H9 (cell line): ENCODE data around the gene LRP8. TPM values are rescaled to one million over a fixed set of nuclear protein-coding genes. Genes with fewer than 3 reads are reported as not detected.

ENCODE experiments used
- DNase-seq: peaks from one replicate; pipeline ENCODE4 v3.0.0-alpha.2; 2017
- H2AFZ ChIP-seq: one replicate; pipeline ENCODE4 v1.6.1; 2013; ENCODE audit warnings: mild to moderate bottlenecking, low read length, control low read depth, moderate library complexity
- H2AK5ac ChIP-seq: 2 replicates; pipeline ENCODE4 v1.6.1; 2013; ENCODE audit warnings: low read length, control low read depth, mixed read lengths; ENCODE audit not compliant: insufficient read length
- H2BK120ac ChIP-seq: one replicate; pipeline ENCODE4 v1.6.1; 2013; ENCODE audit warnings: low read depth, mild to moderate bottlenecking, low read length, control low read depth, inconsistent platforms; ENCODE audit not compliant: poor library complexity, severe bottlenecking
- H2BK12ac ChIP-seq: 2 replicates; pipeline ENCODE4 v1.6.1; 2013; ENCODE audit warnings: low read length, control low read depth, mixed read lengths, low read depth; ENCODE audit not compliant: insufficient read length
- H2BK15ac ChIP-seq: 2 replicates; pipeline ENCODE4 v1.6.1; 2013; ENCODE audit warnings: low read depth, low read length, control low read depth
- H2BK20ac ChIP-seq: one replicate; pipeline ENCODE4 v1.6.1; 2013; ENCODE audit warnings: low read depth, mild to moderate bottlenecking, low read length, control low read depth, inconsistent platforms; ENCODE audit not compliant: poor library complexity, severe bottlenecking
- H2BK5ac ChIP-seq: 2 replicates; pipeline ENCODE4 v1.6.1; 2013; ENCODE audit warnings: low read length, control low read depth, mixed read lengths; ENCODE audit not compliant: insufficient read length
- H3K14ac ChIP-seq: 2 replicates; pipeline ENCODE4 v1.6.1; 2013; ENCODE audit warnings: low read length, control low read depth; ENCODE audit not compliant: insufficient read depth
- H3K18ac ChIP-seq: 2 replicates; pipeline ENCODE4 v1.6.1; 2013; ENCODE audit warnings: low read depth, mild to moderate bottlenecking, mixed read lengths, low read length, control low read depth; ENCODE audit not compliant: insufficient read length
- H3K23ac ChIP-seq: 2 replicates; pipeline ENCODE4 v1.6.1; 2013; ENCODE audit warnings: low read length, control low read depth, mixed read lengths, low read depth; ENCODE audit not compliant: insufficient read length
- H3K23me2 ChIP-seq: 2 replicates; pipeline ENCODE4 v1.6.1; 2013; ENCODE audit warnings: low read depth, mild to moderate bottlenecking, mixed read lengths, low read length, control low read depth; ENCODE audit not compliant: insufficient read length, poor library complexity, severe bottlenecking
- H3K27ac ChIP-seq: 2 replicates; pipeline ENCODE4 v1.5.1; 2013; ENCODE audit warnings: low read length, control low read depth, mixed read lengths, low read depth; ENCODE audit not compliant: insufficient read length
- H3K27me3 ChIP-seq: 2 replicates; pipeline ENCODE4 v1.6.1; 2013; ENCODE audit warnings: low read length, control low read depth, inconsistent platforms; ENCODE audit not compliant: insufficient read depth
- H3K4ac ChIP-seq: 2 replicates; pipeline ENCODE4 v1.6.1; 2013; ENCODE audit warnings: low read depth, mild to moderate bottlenecking, control low read depth, inconsistent platforms, low read length, moderate library complexity
- H3K4me1 ChIP-seq: 2 replicates; pipeline ENCODE4 v1.6.1; 2013; ENCODE audit warnings: low read length, control low read depth, inconsistent platforms; ENCODE audit not compliant: insufficient read depth
- H3K4me2 ChIP-seq: 2 replicates; pipeline ENCODE4 v1.6.1; 2013; ENCODE audit warnings: low read length, control low read depth, mixed read lengths; ENCODE audit not compliant: insufficient read length, insufficient read depth
- H3K56ac ChIP-seq: 2 replicates; pipeline ENCODE4 v1.6.1; 2013; ENCODE audit warnings: low read depth, mild to moderate bottlenecking, mixed read lengths, low read length, control low read depth; ENCODE audit not compliant: insufficient read length
- H3K79me1 ChIP-seq: 2 replicates; pipeline ENCODE4 v1.6.1; 2013; ENCODE audit warnings: low read depth, mild to moderate bottlenecking, moderate library complexity, low read length, control low read depth, inconsistent platforms; ENCODE audit not compliant: insufficient read depth, poor library complexity, severe bottlenecking
- H3K79me2 ChIP-seq: 2 replicates; pipeline ENCODE4 v1.6.1; 2013; ENCODE audit warnings: low read length, control low read depth, inconsistent platforms; ENCODE audit not compliant: insufficient read depth
- H3K9ac ChIP-seq: 2 replicates; pipeline ENCODE4 v1.6.1; 2013; ENCODE audit warnings: low read length, control low read depth, mixed read lengths; ENCODE audit not compliant: insufficient read length; ENCODE audit errors: extremely low read depth
- H3K9me3 ChIP-seq: one replicate; pipeline ENCODE4 v1.6.1; 2013; ENCODE audit warnings: low read depth, low read length, inconsistent platforms; ENCODE audit not compliant: control insufficient read depth
- H3T11ph ChIP-seq: one replicate; pipeline ENCODE4 v1.6.1; 2013; ENCODE audit warnings: mild to moderate bottlenecking, low read length, control low read depth, inconsistent platforms
- H4K20me1 ChIP-seq: one replicate; pipeline ENCODE4 v1.6.1; 2013; ENCODE audit not compliant: control insufficient read depth, insufficient read length, insufficient read depth
- H4K5ac ChIP-seq: 2 replicates; pipeline ENCODE4 v1.6.1; 2013; ENCODE audit warnings: low read depth, mild to moderate bottlenecking, mixed read lengths, low read length, control low read depth; ENCODE audit not compliant: insufficient read length
- H4K8ac ChIP-seq: replicated peaks from 2 replicates; pipeline ENCODE4 v1.6.1; 2013; ENCODE audit warnings: low read length, control low read depth, mixed read lengths, low read depth; ENCODE audit not compliant: insufficient read length
- H4K91ac ChIP-seq: 2 replicates; pipeline ENCODE4 v1.6.1; 2013; ENCODE audit warnings: low read depth, mild to moderate bottlenecking, moderate library complexity, mixed read lengths, low read length, control low read depth; ENCODE audit not compliant: insufficient read length
- H3K27ac Mint-ChIP-seq, 3 experiments: 2 replicates in 2 of 3; 3 replicates in 1 of 3; pipeline ENCODE4 v1.8.0; 2020 to 2021; ENCODE audit warnings: mixed read lengths in 3 of 3, mild to moderate bottlenecking in 1 of 3, moderate library complexity in 1 of 3
- H3K27me3 Mint-ChIP-seq: 2 replicates; pipeline ENCODE4 v1.8.0; 2021; ENCODE audit warnings: low read depth, mild to moderate bottlenecking, moderate library complexity, mixed read lengths
- H3K36me3 Mint-ChIP-seq, 3 experiments: 2 replicates in 2 of 3; 3 replicates in 1 of 3; pipeline ENCODE4 v1.8.0; 2020 to 2021; ENCODE audit warnings: low read depth in 3 of 3, mixed read lengths in 3 of 3; ENCODE audit not compliant: insufficient read depth in 1 of 3
- H3K4me1 Mint-ChIP-seq, 2 experiments: 2 replicates each; pipeline ENCODE4 v1.8.0; 2020; ENCODE audit warnings: mixed read lengths in 2 of 2
- H3K4me3 Mint-ChIP-seq, 2 experiments: 2 replicates in 1 of 2; 3 replicates in 1 of 2; pipeline ENCODE4 v1.8.0; 2020 to 2021; ENCODE audit warnings: mild to moderate bottlenecking in 2 of 2, mixed read lengths in 2 of 2, moderate library complexity in 1 of 2
- H3K9me3 Mint-ChIP-seq, 2 experiments: 2 replicates in 1 of 2; 3 replicates in 1 of 2; pipeline ENCODE4 v1.8.0; 2020; ENCODE audit warnings: mild to moderate bottlenecking in 2 of 2, mixed read lengths in 2 of 2, moderate library complexity in 1 of 2
- WGBS: extraction: QIAGEN DNeasy Blood & Tissue Kit; methylation state at CpG from one replicate; pipeline ENCODE4 v1.1.7; 2013; ENCODE audit warnings: missing lambda C conversion rate, low lambda C conversion rate, mixed read lengths; ENCODE audit not compliant: insufficient read length; ENCODE audit errors: extremely low coverage; 5-methylcytosine and 5-hydroxymethylcytosine counted together
- total RNA-seq: library from RNA; stranded (reverse); gene quantifications from 2 replicates; pipeline ENCODE4 v1.2.1, GENCODE V29; 2021
- TF ChIP-seq, protein P1 (sequence below): fragments of 200-600 bp; sonication (generic); conservative IDR thresholded peaks from 3 replicates; pipeline ENCODE4 v1.8.0; 2021; ENCODE audit warnings: antibody characterized with exemption, mild to moderate bottlenecking

LRP8 gene
- total RNA-seq, 1 experiment from 2014 or later: 78.6 TPM

GRCh38 chr1:53343831-53344668, 16.2 kb upstream of the LRP8 start:
- Histone ChIP-seq H3K27ac (no peak overlapping the region), H3K9ac (no peak overlapping the region), H3K4ac (no peak overlapping the region), H2BK5ac (no peak overlapping the region), H3K23me2 (no peaks in the 10 kb centered on the region), H3K23ac (no peak overlapping the region), H3K9me3 (no peaks in the 10 kb centered on the region), H4K20me1 (no peaks in the 10 kb centered on the region), H4K91ac (no peak overlapping the region), H2BK20ac (no peak overlapping the region), H2BK15ac (no peak overlapping the region), H4K5ac (no peak overlapping the region), H3K56ac (no peak overlapping the region), H3K79me1 (no peaks in the 10 kb centered on the region), H2AFZ (no peak overlapping the region), H4K8ac (no peak overlapping the region), H2BK120ac (no peak overlapping the region), H3K4me1 (no peaks in the 10 kb centered on the region), H2BK12ac (no peak overlapping the region), H3K18ac (no peak overlapping the region), H3K14ac (no peak overlapping the region), H3T11ph (no peak overlapping the region), H3K79me2 (no peaks in the 10 kb centered on the region), H3K4me2 (no peak overlapping the region), H2AK5ac (no peak overlapping the region), H3K27me3 (no peaks in the 10 kb centered on the region; the same call in 1 of the 2 replicates)
- no peak overlapping the region for H3K27ac Mint-ChIP-seq
- H3K9me3 Mint-ChIP-seq: peaks cover 0 to 5% of the 10 kb centered on the region in 2 experiments; a peak in 3 of 5 replicates
- TF ChIP-seq, protein P1, sequence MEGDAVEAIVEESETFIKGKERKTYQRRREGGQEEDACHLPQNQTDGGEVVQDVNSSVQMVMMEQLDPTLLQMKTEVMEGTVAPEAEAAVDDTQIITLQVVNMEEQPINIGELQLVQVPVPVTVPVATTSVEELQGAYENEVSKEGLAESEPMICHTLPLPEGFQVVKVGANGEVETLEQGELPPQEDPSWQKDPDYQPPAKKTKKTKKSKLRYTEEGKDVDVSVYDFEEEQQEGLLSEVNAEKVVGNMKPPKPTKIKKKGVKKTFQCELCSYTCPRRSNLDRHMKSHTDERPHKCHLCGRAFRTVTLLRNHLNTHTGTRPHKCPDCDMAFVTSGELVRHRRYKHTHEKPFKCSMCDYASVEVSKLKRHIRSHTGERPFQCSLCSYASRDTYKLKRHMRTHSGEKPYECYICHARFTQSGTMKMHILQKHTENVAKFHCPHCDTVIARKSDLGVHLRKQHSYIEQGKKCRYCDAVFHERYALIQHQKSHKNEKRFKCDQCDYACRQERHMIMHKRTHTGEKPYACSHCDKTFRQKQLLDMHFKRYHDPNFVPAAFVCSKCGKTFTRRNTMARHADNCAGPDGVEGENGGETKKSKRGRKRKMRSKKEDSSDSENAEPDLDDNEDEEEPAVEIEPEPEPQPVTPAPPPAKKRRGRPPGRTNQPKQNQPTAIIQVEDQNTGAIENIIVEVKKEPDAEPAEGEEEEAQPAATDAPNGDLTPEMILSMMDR: no peak
- H3K4me1 Mint-ChIP-seq: peaks cover 11 to 12% of the 10 kb centered on the region in 2 experiments
- H3K27me3 Mint-ChIP-seq: peaks cover 44% of the 10 kb centered on the region
- peak; percentile 32 for DNase-seq
- no peaks in the 10 kb centered on the region for H3K36me3 Mint-ChIP-seq
- WGBS: no CpG with 5 or more reads among the region's 9 CpGs
- no peak overlapping the region for H3K4me3 Mint-ChIP-seq
